SK-N-SH (cell line): Measurements from ENCODE around the gene FOXO1. TPM values are rescaled to one million over a fixed set of nuclear protein-coding genes. Genes with fewer than 3 reads are reported as not detected.

Source experiments
- CTCF ChIA-PET: fragments of 300-600, 350-600 bp; formaldehyde crosslinking; extraction: SDS; loops from one replicate; lab custom pipeline; 2021; lab: Yijun Ruan, JAX
- POLR2A ChIA-PET: fragments of 350-600 bp; sonication (Branson Sonifier 250); formaldehyde crosslinking; extraction: SDS; loops from one replicate; lab custom pipeline; 2020; ENCODE audit warnings: antibody characterized with exemption, inconsistent platforms; lab: Yijun Ruan, JAX
- DNase-seq: peaks from one replicate; pipeline ENCODE4 v3.0.0; 2012
- H2AFZ ChIP-seq: fragments of 200-600 bp; sonication (generic); 2 replicates; pipeline ENCODE4 v1.8.1; 2016; ENCODE audit warnings: antibody characterized with exemption, mild to moderate bottlenecking, low read depth
- H3F3A ChIP-seq: fragments of 200-600 bp; sonication (generic); replicated peaks from 2 replicates; pipeline ENCODE3; 2016; ENCODE audit warnings: antibody characterized with exemption, mild to moderate bottlenecking; ENCODE audit not compliant: insufficient read depth
- H3K27ac ChIP-seq, 2 experiments: fragments of 200-500 bp in 1 of 2; fragments of 200-600 bp in 1 of 2; sonication (Bioruptor generic) in 1 of 2; sonication (generic), shearing (Covaris generic) in 1 of 2; 2 replicates each; pipeline versions ENCODE4 v1.5.1 to v1.6.1; 2014 to 2016; ENCODE audit warnings: low read depth in 2 of 2, inconsistent platforms in 1 of 2, low read length in 1 of 2, mild to moderate bottlenecking in 1 of 2, mixed read lengths in 1 of 2
- H3K27me3 ChIP-seq: fragments of 200-600 bp; sonication (generic), shearing (Covaris generic); 2 replicates; pipeline ENCODE4 v1.6.1; 2016; ENCODE audit warnings: mixed run types; ENCODE audit not compliant: insufficient read depth
- H3K36me3 ChIP-seq, 2 experiments: fragments of 200-500 bp in 1 of 2; fragments of 200-600 bp in 1 of 2; sonication (Bioruptor generic) in 1 of 2; sonication (generic) in 1 of 2; replicated peaks in 1 of 2; 2 replicates each; pipeline versions ENCODE3 to v1.5.1; 2014 to 2016; ENCODE audit warnings: low read length in 1 of 2, mild to moderate bottlenecking in 1 of 2; ENCODE audit not compliant: insufficient read depth in 2 of 2, control insufficient read depth in 1 of 2
- H3K4me1 ChIP-seq, 2 experiments: fragments of 200-500 bp in 1 of 2; fragments of 200-600 bp in 1 of 2; sonication (Bioruptor generic) in 1 of 2; sonication (generic), shearing (Covaris generic) in 1 of 2; 2 replicates each; pipeline versions ENCODE4 v1.5.1 to v1.6.1; 2014 to 2016; ENCODE audit warnings: low read depth in 1 of 2, low read length in 1 of 2, mixed run types in 1 of 2; ENCODE audit not compliant: insufficient read depth in 2 of 2, control insufficient read depth in 1 of 2
- H3K4me2 ChIP-seq: fragments of 200-600 bp; sonication (generic), shearing (Covaris generic); 2 replicates; pipeline ENCODE4 v1.6.1; 2017; ENCODE audit warnings: mixed run types
- H3K4me3 ChIP-seq, 2 experiments: fragments of 200-500 bp in 1 of 2; fragments of 200-600 bp in 1 of 2; sonication (Bioruptor generic) in 1 of 2; sonication (generic), shearing (Covaris generic) in 1 of 2; 2 replicates each; pipeline versions ENCODE4 v1.5.1 to v1.8.1; 2014 to 2016; ENCODE audit warnings: low read depth in 2 of 2, inconsistent platforms in 1 of 2, low read length in 1 of 2, mild to moderate bottlenecking in 1 of 2, mixed read lengths in 1 of 2, moderate library complexity in 1 of 2
- H3K79me2 ChIP-seq: fragments of 200-600 bp; sonication (generic); 2 replicates; pipeline ENCODE4 v1.8.1; 2017; ENCODE audit warnings: mild to moderate bottlenecking; ENCODE audit not compliant: insufficient read depth
- H3K9ac ChIP-seq: fragments of 200-600 bp; sonication (generic); 2 replicates; pipeline ENCODE4 v1.6.1; 2017; ENCODE audit warnings: mixed run types
- H3K9me2 ChIP-seq: fragments of 200-600 bp; sonication (generic); 2 replicates; pipeline ENCODE4 v1.6.1; 2017; ENCODE audit warnings: mixed run types
- H3K9me3 ChIP-seq: fragments of 200-600 bp; sonication (generic); 2 replicates; pipeline ENCODE4 v1.6.1; 2017; ENCODE audit warnings: mixed run types, mild to moderate bottlenecking, moderate library complexity
- H4K20me1 ChIP-seq: fragments of 200-600 bp; sonication (generic); 2 replicates; pipeline ENCODE4 v1.6.1; 2017; ENCODE audit warnings: mild to moderate bottlenecking, mixed run types; ENCODE audit not compliant: insufficient read depth
- CTCF ChIP-seq: fragments of 200-600 bp; sonication (generic); IDR thresholded peaks from 2 replicates; pipeline ENCODE4 v1.6.1; 2017; ENCODE audit warnings: antibody characterized with exemption, mild to moderate bottlenecking, moderate library complexity
- ELF1 ChIP-seq: IDR thresholded peaks from 2 replicates; pipeline ENCODE4 v1.4.0; 2012
- EP300 ChIP-seq, 2 experiments: IDR thresholded peaks; 2 replicates each; pipeline versions ENCODE4 v1.4.0 to v1.6.1; 2012; ENCODE audit warnings: borderline replicate concordance in 1 of 2, low read depth in 1 of 2, low read length in 1 of 2
- FOXM1 ChIP-seq: IDR thresholded peaks from 2 replicates; pipeline ENCODE4 v1.4.0; 2012; ENCODE audit warnings: low read depth, mild to moderate bottlenecking
- GABPA ChIP-seq: IDR thresholded peaks from 2 replicates; pipeline ENCODE4 v1.4.0; 2012; ENCODE audit warnings: low read depth, mild to moderate bottlenecking
- GATA2 ChIP-seq: sonication (generic); formaldehyde crosslinking; IDR thresholded peaks from 2 replicates; pipeline ENCODE4 v1.5.0; 2020; ENCODE audit warnings: mild to moderate bottlenecking, missing genetic modification reagents
- MEF2A ChIP-seq: IDR thresholded peaks from 2 replicates; pipeline ENCODE4 v1.4.0; 2012; ENCODE audit warnings: low read depth, borderline replicate concordance
- MXI1 ChIP-seq: IDR thresholded peaks from 2 replicates; pipeline ENCODE4 v1.6.1; 2012; ENCODE audit warnings: mild to moderate bottlenecking, low read depth, low read length, improper control_type of control experiment
- NFIC ChIP-seq: IDR thresholded peaks from 2 replicates; pipeline ENCODE4 v1.4.0; 2012; ENCODE audit warnings: borderline replicate concordance
- NRF1 ChIP-seq: IDR thresholded peaks from 2 replicates; pipeline ENCODE4 v1.6.1; 2012; ENCODE audit warnings: low read depth, mild to moderate bottlenecking, low read length
- POLR2AphosphoS5 ChIP-seq: IDR thresholded peaks from 2 replicates; pipeline ENCODE4 v1.6.1; 2012; ENCODE audit warnings: low read depth, low read length
- RCOR1 ChIP-seq: fragments of 150-350 bp; IDR thresholded peaks from 2 replicates; pipeline ENCODE4 v1.6.1; 2017; ENCODE audit warnings: antibody characterized with exemption, low read length
- RFX5 ChIP-seq: IDR thresholded peaks from 2 replicates; pipeline ENCODE4 v1.6.1; 2012; ENCODE audit warnings: mild to moderate bottlenecking, improper control_type of control experiment, low read length
- RXRA ChIP-seq: IDR thresholded peaks from 2 replicates; pipeline ENCODE4 v1.4.0; 2012; ENCODE audit warnings: low read depth, mild to moderate bottlenecking, borderline replicate concordance
- SIN3A ChIP-seq: IDR thresholded peaks from 2 replicates; pipeline ENCODE4 v1.6.1; 2012; ENCODE audit warnings: low read depth, mild to moderate bottlenecking, low read length, moderate library complexity, borderline replicate concordance
- TEAD4 ChIP-seq: IDR thresholded peaks from 2 replicates; pipeline ENCODE4 v1.4.0; 2012; ENCODE audit warnings: mild to moderate bottlenecking, borderline replicate concordance; ENCODE audit not compliant: insufficient read depth
- USF1 ChIP-seq: IDR thresholded peaks from 2 replicates; pipeline ENCODE4 v1.4.0; 2012; ENCODE audit warnings: low read depth, borderline replicate concordance
- WGBS: methylation state at CpG from one replicate; pipeline ENCODE4 v1.1.6; 2017; ENCODE audit warnings: low lambda C conversion rate; 5-methylcytosine and 5-hydroxymethylcytosine counted together
- polyA plus RNA-seq, 3 experiments: library from polyadenylated mRNA; depleted of rRNA; stranded (reverse); fragments of >200 nt; gene quantifications; 2 replicates each; pipeline ENCODE4 v1.2.3, GENCODE V29; 2012
- TF ChIP-seq, protein P1 (sequence below): IDR thresholded peaks from 2 replicates; pipeline ENCODE4 v1.6.1; 2012; ENCODE audit warnings: mild to moderate bottlenecking, low read depth, low read length, moderate library complexity

Gene FOXO1
- polyA plus RNA-seq, 1 of the 3 experiments (the other 2 are of a cell fraction), result 1.8 TPM

DNA sequence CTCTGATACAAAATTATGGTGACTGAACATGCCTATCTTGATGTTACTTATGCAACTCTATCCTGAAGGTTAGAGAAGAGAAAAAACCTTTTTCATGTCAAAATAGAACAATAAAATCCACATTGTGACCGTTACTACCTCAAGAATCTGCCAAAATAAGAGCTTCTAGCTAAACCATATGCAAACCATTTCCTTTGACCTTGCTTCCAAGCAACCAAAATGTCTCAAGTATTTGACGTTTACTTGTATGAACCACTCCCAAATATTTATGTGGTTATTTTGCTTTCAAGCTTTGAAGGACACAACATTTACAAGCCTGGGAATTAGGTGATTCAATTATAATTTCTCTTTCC, 13.9 kb downstream of the FOXO1 start (continued):
- no peak for TF ChIP-seq EP300 (IDR thresholded peaks at IDR 0.05; ENCODE audit: borderline replicate concordance in 1 of 2, low read depth in 1 of 2, low read length in 1 of 2)

DNA sequence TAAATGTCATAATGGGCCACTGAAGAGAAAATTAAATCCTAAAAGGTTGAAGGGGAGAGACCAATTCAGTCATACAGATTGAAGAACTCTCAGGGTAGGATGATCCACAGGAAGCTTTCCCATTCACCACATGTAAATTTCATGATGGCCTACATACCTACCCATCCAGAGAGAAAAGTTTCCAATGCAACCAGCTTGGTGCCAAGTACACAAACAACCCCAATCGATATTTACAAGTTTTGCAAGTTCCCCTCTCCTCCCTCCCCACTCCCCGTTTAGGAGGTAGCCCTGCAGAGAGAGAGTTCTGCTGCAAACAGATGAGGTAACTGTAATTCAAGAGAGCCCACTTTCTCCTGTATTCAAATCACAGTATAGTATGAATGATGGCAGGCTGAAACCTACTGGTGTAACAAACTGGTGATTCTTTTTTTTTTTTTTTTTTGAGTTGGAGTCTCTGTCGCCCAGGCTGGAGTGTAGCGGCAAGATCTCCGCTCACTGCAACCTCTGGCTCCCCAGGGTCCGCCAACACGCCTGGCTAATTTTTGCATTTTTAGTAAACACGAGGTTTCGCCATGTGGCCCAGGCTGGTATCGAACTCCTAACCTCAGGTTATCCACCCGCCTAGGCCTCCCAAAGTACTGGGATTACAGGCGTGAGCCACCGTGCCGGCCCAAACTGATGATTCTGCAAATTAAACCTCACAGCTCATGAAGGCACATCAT, 14.4 kb downstream of the FOXO1 start:
- peaks cover 31% of the 10 kb centered on the region; the same call in 1 of the 2 replicates for H3K79me2 ChIP-seq
- POLR2A ChIA-PET, result no interaction called here
- H4K20me1 ChIP-seq, result peaks cover 4% of the 10 kb centered on the region; the same call in 1 of the 2 replicates
- CTCF ChIA-PET, result interaction anchor here (0.6 to 1.2 kb wide), 2 partner anchors 14 to 215 kb away, joined by 3 read pairs; no protein-coding TSS in a partner anchor
- no peaks in the 10 kb centered on the region for H3K9me3 ChIP-seq
- TF ChIP-seq CTCF (no peak), NFIC (no peak), TEAD4 (no peak)
- TF ChIP-seq, all 33 proteins: peak for 0
- Histone ChIP-seq H2AFZ (no peak overlapping the region), H3K4me1 (peaks cover 8 to 10% of the 10 kb centered on the region in 2 experiments; a peak in 3 of 4 replicates), H3K4me3 (no peak overlapping the region), H3K9ac (no peak overlapping the region), H3K4me2 (no peak overlapping the region), H3K27me3 (no peaks in the 10 kb centered on the region), H3K36me3 (no peaks in the 10 kb centered on the region), H3K27ac (no peak overlapping the region), H3K9me2 (no peaks in the 10 kb centered on the region), H3F3A (no peaks in the 10 kb centered on the region)
- DNase-seq, result no peak
- WGBS, result 95% methylated on average over 14 of the region's 14 CpGs

DNA sequence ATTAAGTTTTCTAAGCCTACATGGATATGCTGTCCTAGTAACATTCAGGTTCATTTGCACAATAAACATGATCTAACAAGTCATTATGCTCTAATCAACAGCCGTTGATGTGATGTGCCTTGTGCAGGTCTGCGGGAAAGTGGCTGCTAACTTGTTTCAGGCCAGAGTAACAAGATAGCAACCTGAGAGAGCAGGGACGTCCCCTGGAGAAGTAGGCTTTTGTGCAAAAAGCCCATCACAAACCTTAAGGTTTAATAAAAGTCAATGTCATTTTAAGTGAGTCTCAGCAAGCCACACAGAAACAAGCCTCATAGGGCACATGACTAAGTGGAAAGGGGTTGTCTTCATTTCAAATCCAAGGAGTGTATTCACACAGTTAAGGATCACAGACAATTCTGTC, 17.6 kb downstream of the FOXO1 start:
- Histone ChIP-seq H3K27me3 (no peaks in the 10 kb centered on the region), H3K4me2 (no peak overlapping the region), H4K20me1 (peaks cover 4% of the 10 kb centered on the region; the same call in 1 of the 2 replicates), H3K79me2 (peaks cover 32% of the 10 kb centered on the region; the same call in 1 of the 2 replicates), H3F3A (no peaks in the 10 kb centered on the region), H2AFZ (no peak overlapping the region), H3K9me3 (no peaks in the 10 kb centered on the region), H3K4me1 (peaks cover 8 to 10% of the 10 kb centered on the region in 2 experiments; a peak in 3 of 4 replicates), H3K9ac (no peak overlapping the region), H3K27ac (no peak overlapping the region), H3K36me3 (no peaks in the 10 kb centered on the region), H3K9me2 (no peaks in the 10 kb centered on the region), H3K4me3 (no peak overlapping the region)
- CTCF ChIA-PET, result no interaction called here
- POLR2A ChIA-PET, result no interaction called here
- 89% methylated on average over 3 of the region's 3 CpGs for WGBS
- no peak for DNase-seq
- TF ChIP-seq USF1 (no peak), POLR2AphosphoS5 (no peak), GABPA (no peak), MEF2A (no peak), GATA2 (CRISPR knock-in tag) (no peak), RFX5 (no peak), MXI1 (no peak), RCOR1 (no peak), ELF1 (no peak), SIN3A (no peak), FOXM1 (no peak), NRF1 (no peak), RXRA (no peak)
- TF ChIP-seq, protein P1, sequence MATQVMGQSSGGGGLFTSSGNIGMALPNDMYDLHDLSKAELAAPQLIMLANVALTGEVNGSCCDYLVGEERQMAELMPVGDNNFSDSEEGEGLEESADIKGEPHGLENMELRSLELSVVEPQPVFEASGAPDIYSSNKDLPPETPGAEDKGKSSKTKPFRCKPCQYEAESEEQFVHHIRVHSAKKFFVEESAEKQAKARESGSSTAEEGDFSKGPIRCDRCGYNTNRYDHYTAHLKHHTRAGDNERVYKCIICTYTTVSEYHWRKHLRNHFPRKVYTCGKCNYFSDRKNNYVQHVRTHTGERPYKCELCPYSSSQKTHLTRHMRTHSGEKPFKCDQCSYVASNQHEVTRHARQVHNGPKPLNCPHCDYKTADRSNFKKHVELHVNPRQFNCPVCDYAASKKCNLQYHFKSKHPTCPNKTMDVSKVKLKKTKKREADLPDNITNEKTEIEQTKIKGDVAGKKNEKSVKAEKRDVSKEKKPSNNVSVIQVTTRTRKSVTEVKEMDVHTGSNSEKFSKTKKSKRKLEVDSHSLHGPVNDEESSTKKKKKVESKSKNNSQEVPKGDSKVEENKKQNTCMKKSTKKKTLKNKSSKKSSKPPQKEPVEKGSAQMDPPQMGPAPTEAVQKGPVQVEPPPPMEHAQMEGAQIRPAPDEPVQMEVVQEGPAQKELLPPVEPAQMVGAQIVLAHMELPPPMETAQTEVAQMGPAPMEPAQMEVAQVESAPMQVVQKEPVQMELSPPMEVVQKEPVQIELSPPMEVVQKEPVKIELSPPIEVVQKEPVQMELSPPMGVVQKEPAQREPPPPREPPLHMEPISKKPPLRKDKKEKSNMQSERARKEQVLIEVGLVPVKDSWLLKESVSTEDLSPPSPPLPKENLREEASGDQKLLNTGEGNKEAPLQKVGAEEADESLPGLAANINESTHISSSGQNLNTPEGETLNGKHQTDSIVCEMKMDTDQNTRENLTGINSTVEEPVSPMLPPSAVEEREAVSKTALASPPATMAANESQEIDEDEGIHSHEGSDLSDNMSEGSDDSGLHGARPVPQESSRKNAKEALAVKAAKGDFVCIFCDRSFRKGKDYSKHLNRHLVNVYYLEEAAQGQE, result no peak
